HCT116 (cell line): Measurements from ENCODE around the gene CNTN5. TPM values are rescaled to one million over a fixed set of nuclear protein-coding genes. Genes with fewer than 3 reads are reported as not detected.

Source experiments
- ATAC-seq: fragments of 200-7000 bp; cut with Tn5 transposase; 2 replicates; pipeline ENCODE4 v1.9.1; 2020; ENCODE audit warnings: mild to moderate bottlenecking, moderate library complexity
- BruUV-seq: library from RNA; stranded (reverse); fragments of 400-500 nt; replicated peaks from 2 replicates; lab custom pipeline; 2021; lab: Mats Ljungman, UMichigan
- CTCF ChIA-PET: fragments of 300-600 bp; sonication (Branson Sonifier 250); formaldehyde crosslinking; loops from one replicate; lab custom pipeline; 2021; ENCODE audit warnings: antibody characterized with exemption; lab: Charles Lee
- POLR2A ChIA-PET: fragments of 300-600, 350-600 bp; sonication (Branson Sonifier 250); formaldehyde crosslinking; loops from one replicate; lab custom pipeline; 2021; ENCODE audit warnings: antibody characterized with exemption; lab: Charles Lee
- RAD21 ChIA-PET, 2 experiments: fragments of 300-600 bp; sonication (Branson Sonifier 250); formaldehyde crosslinking; loops; one replicate each; lab custom pipeline; 2023; ENCODE audit warnings: low total read pairs in 2 of 2; ENCODE audit not compliant: uncharacterized antibody in 2 of 2, unreplicated experiment in 2 of 2, low non-redundant PET in 1 of 2; lab: Charles Lee
- DNase-seq: peaks from one replicate; pipeline ENCODE4 v3.0.0-alpha.2; 2010; ENCODE audit warnings: low read depth, low spot score
- H2AFZ ChIP-seq: fragments of 200-600 bp; shearing (Covaris generic), sonication (generic); 2 replicates; pipeline ENCODE4 v1.6.1; 2017; ENCODE audit warnings: low read depth, mixed run types, mixed read lengths, antibody characterized with exemption, low read length; ENCODE audit not compliant: poor library complexity, severe bottlenecking
- H3K27ac ChIP-seq: 2 replicates; pipeline ENCODE4 v1.5.1; 2012; ENCODE audit warnings: low read depth, low read length
- H3K27me3 ChIP-seq: fragments of 200-600 bp; sonication (generic); 2 replicates; pipeline ENCODE4 v1.6.1; 2016; ENCODE audit warnings: mixed run types, low read length, mixed read lengths; ENCODE audit not compliant: insufficient read depth
- H3K36me3 ChIP-seq, 2 experiments: fragments of 200-500 bp in 1 of 2; fragments of 200-600 bp in 1 of 2; sonication (Bioruptor generic) in 1 of 2; sonication (generic) in 1 of 2; 2 replicates each; pipeline versions ENCODE4 v1.5.1 to v1.6.1; 2014 to 2016; ENCODE audit warnings: low read length in 2 of 2, inconsistent platforms in 1 of 2, mixed read lengths in 1 of 2, mixed run types in 1 of 2; ENCODE audit not compliant: insufficient read depth in 2 of 2, control insufficient read depth in 1 of 2
- H3K4me1 ChIP-seq, 2 experiments: fragments of 200-600 bp in 1 of 2; sonication (generic) in 1 of 2; 2 replicates each; pipeline versions ENCODE4 v1.5.1 to v1.6.1; 2012 to 2017; ENCODE audit warnings: low read length in 2 of 2, inconsistent platforms in 1 of 2, mild to moderate bottlenecking in 1 of 2, mixed read lengths in 1 of 2, mixed run types in 1 of 2, moderate library complexity in 1 of 2; ENCODE audit not compliant: insufficient read depth in 2 of 2, control insufficient read depth in 1 of 2
- H3K4me2 ChIP-seq: fragments of 200-600 bp; sonication (generic); 2 replicates; pipeline ENCODE4 v1.6.1; 2017; ENCODE audit warnings: mixed run types, low read length, mixed read lengths
- H3K4me3 ChIP-seq, 2 experiments: fragments of 200-600 bp in 1 of 2; sonication (generic) in 1 of 2; replicated peaks in 1 of 2; 2 replicates each; pipeline ENCODE4 v1.5.1; 2011 to 2016; ENCODE audit warnings: low read length in 2 of 2, control low read depth in 1 of 2, low read depth in 1 of 2, mild to moderate bottlenecking in 1 of 2, mixed read lengths in 1 of 2, mixed run types in 1 of 2
- H3K79me2 ChIP-seq: fragments of 200-600 bp; sonication (generic); 2 replicates; pipeline ENCODE4 v1.6.1; 2017; ENCODE audit warnings: mild to moderate bottlenecking, mixed run types, low read length, moderate library complexity, mixed read lengths; ENCODE audit not compliant: insufficient read depth
- H3K9ac ChIP-seq: fragments of 200-600 bp; sonication (generic); 2 replicates; pipeline ENCODE4 v1.6.1; 2016; ENCODE audit warnings: low read length, mixed read lengths
- H3K9me2 ChIP-seq: fragments of 200-600 bp; sonication (generic), shearing (Covaris generic); 2 replicates; pipeline ENCODE4 v1.6.1; 2017; ENCODE audit warnings: mixed run types, mild to moderate bottlenecking, moderate library complexity; ENCODE audit not compliant: insufficient read depth
- H3K9me3 ChIP-seq, 2 experiments: fragments of 200-500 bp in 1 of 2; fragments of 200-600 bp in 1 of 2; sonication (Bioruptor generic) in 1 of 2; sonication (generic) in 1 of 2; 2 replicates each; pipeline ENCODE4 v1.6.1; 2014 to 2017; ENCODE audit warnings: low read length in 2 of 2, mixed read lengths in 2 of 2, inconsistent platforms in 1 of 2, low read depth in 1 of 2, mild to moderate bottlenecking in 1 of 2, mixed run types in 1 of 2, moderate library complexity in 1 of 2; ENCODE audit not compliant: control insufficient read depth in 1 of 2, insufficient read depth in 1 of 2
- H4K20me1 ChIP-seq: fragments of 200-600 bp; sonication (generic), shearing (Covaris generic); 2 replicates; pipeline ENCODE4 v1.6.1; 2017; ENCODE audit warnings: mixed run types, mild to moderate bottlenecking, moderate library complexity; ENCODE audit not compliant: insufficient read depth
- EGR1 ChIP-seq: IDR thresholded peaks from 2 replicates; pipeline ENCODE4 v1.6.1; 2012; ENCODE audit warnings: low read depth
- SIN3A ChIP-seq: IDR thresholded peaks from 2 replicates; pipeline ENCODE4 v1.6.1; 2012; ENCODE audit warnings: low read depth
- SP1 ChIP-seq: IDR thresholded peaks from 2 replicates; pipeline ENCODE4 v1.6.1; 2012; ENCODE audit warnings: low read depth
- SRF ChIP-seq: IDR thresholded peaks from 2 replicates; pipeline ENCODE4 v1.6.1; 2012; ENCODE audit warnings: low read depth
- TCF7L2 ChIP-seq: IDR thresholded peaks from 2 replicates; pipeline ENCODE4 v1.7.0; 2011; ENCODE audit warnings: borderline replicate concordance, inconsistent platforms; ENCODE audit not compliant: insufficient read depth, insufficient read length; ENCODE audit errors: extremely low read depth
- ZNF274 ChIP-seq: fragments of 200-500 bp; sonication (Bioruptor generic); IDR thresholded peaks from 2 replicates; pipeline ENCODE4 v1.6.1; 2014; ENCODE audit warnings: mild to moderate bottlenecking, low read depth, low read length, inconsistent platforms
- intact Hi-C: fragments of 100-400 bp; cut with micrococcal nuclease; formaldehyde crosslinking; loops from 2 replicates; pipeline ENCODE4 v1.10.0; 2022
- total RNA-seq: library from RNA; stranded (reverse); gene quantifications from one replicate; pipeline ENCODE4 v1.2.1, GENCODE V29; 2021; ENCODE audit not compliant: unreplicated experiment
- TF ChIP-seq, protein P1 (sequence below): IDR thresholded peaks from 2 replicates; pipeline ENCODE4 v1.6.1; 2012
- TF ChIP-seq, protein P2 (sequence below), 3 experiments: fragments of 200-600 bp in 1 of 3; sonication (generic) in 1 of 3; IDR thresholded peaks in 2 of 3; conservative IDR thresholded peaks in 1 of 3; 2 replicates each; pipeline ENCODE4 v1.5.1; 2012 to 2017; ENCODE audit warnings: low read depth in 2 of 3, low read length in 2 of 3, antibody characterized with exemption in 1 of 3, borderline replicate concordance in 1 of 3, control low read depth in 1 of 3, mild to moderate bottlenecking in 1 of 3, mixed read lengths in 1 of 3, mixed run types in 1 of 3, moderate library complexity in 1 of 3; ENCODE audit not compliant: insufficient read depth in 1 of 3
- TF ChIP-seq, protein P3 (sequence below): IDR thresholded peaks from 2 replicates; pipeline ENCODE4 v1.6.1; 2012
- TF ChIP-seq, protein P4 (sequence below): IDR thresholded peaks from 2 replicates; pipeline ENCODE4 v1.6.1; 2011; ENCODE audit warnings: mild to moderate bottlenecking, low read length, moderate library complexity; ENCODE audit not compliant: insufficient replicate concordance; ENCODE audit errors: extremely low read depth

The CNTN5 gene
- total RNA-seq, 1 experiment from 2014 or later: not detected

DNA sequence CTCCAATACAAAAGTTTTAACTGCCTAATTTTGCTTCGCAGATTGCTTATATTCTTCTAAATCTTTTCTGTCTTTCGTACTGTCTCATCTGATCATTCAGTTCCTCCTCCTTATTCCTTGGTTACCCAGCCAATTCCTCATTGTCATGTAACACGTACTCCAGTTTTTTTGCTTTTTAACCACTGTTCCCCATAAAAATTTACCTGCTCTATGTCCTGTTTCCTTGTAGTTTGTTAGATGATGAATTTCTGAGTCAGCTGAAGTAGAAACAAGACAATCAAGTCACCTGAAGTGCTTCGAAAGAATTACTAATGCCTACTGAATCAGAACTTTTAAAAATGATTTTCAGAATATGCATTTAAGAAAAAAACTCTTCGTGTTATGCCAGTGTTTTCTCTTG is 150.6 kb downstream of the CNTN5 start:
- no peak overlapping the region for H2AFZ ChIP-seq
- intact Hi-C loops: no loop called here
- H3K4me1 ChIP-seq: no peaks in the 10 kb centered on the region
- H3K4me2 ChIP-seq: no peak overlapping the region
- ChIA-PET CTCF (no interaction called here), POLR2A (no interaction called here), RAD21 (no interaction called here)
- no peaks in the 10 kb centered on the region for H3K27me3 ChIP-seq
- no peaks in the 10 kb centered on the region for H3K9me2 ChIP-seq
- TF ChIP-seq, protein P1, sequence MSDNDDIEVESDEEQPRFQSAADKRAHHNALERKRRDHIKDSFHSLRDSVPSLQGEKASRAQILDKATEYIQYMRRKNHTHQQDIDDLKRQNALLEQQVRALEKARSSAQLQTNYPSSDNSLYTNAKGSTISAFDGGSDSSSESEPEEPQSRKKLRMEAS: no peak
- no peak for TF ChIP-seq TCF7L2
- TF ChIP-seq SP1: no peak
- H3K9ac ChIP-seq: no peak overlapping the region
- DNase-seq (no peak), ATAC-seq (no peak)
- no peak overlapping the region for H3K27ac ChIP-seq
- BruUV-seq: no TSS peak
- no peaks in the 10 kb centered on the region for H4K20me1 ChIP-seq
- no peak overlapping the region for H3K4me3 ChIP-seq
- no peaks in the 10 kb centered on the region for H3K36me3 ChIP-seq
- peaks cover under 1 to 5% of the 10 kb centered on the region in 2 experiments; a peak in 2 of 4 replicates for H3K9me3 ChIP-seq
- no peaks in the 10 kb centered on the region for H3K79me2 ChIP-seq

DNA sequence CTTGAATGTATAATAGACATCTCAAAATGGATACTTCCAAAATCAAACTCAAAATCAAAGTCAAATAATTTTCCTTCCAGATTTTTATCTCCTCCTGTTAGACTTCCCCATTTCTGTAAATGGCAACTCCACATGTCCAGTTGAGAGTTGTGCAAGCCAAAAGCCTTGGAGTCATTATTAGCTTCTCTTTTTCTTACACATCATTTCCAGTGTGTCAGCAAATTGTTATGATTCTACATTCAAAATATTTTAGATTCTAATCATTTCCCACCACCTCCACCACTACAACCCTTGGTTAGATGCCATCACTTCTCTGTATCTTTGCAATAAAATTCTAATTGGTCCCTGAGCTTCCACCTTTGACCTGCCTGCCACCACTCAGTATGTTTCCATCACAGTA is 155.7 kb downstream of the CNTN5 start:
- Histone ChIP-seq H2AFZ (no peak overlapping the region), H4K20me1 (no peaks in the 10 kb centered on the region), H3K4me1 (no peaks in the 10 kb centered on the region), H3K9ac (no peak overlapping the region), H3K9me3 (peaks cover 5 to 11% of the 10 kb centered on the region in 2 experiments; a peak in 2 of 4 replicates), H3K4me3 (no peak overlapping the region), H3K27ac (no peak overlapping the region), H3K36me3 (no peaks in the 10 kb centered on the region), H3K27me3 (no peaks in the 10 kb centered on the region), H3K4me2 (no peak overlapping the region), H3K79me2 (no peaks in the 10 kb centered on the region), H3K9me2 (no peaks in the 10 kb centered on the region)
- CTCF ChIA-PET: no interaction called here
- POLR2A ChIA-PET: no interaction called here
- ATAC-seq (no peak), DNase-seq (no peak)
- BruUV-seq: no TSS peak
- RAD21 ChIA-PET: no interaction called here
- intact Hi-C loops: no loop called here
- TF ChIP-seq SIN3A (no peak), EGR1 (no peak), SRF (no peak), ZNF274 (no peak), TCF7L2 (no peak), SP1 (no peak)
- TF ChIP-seq, protein P1: no peak
- TF ChIP-seq, protein P2, sequence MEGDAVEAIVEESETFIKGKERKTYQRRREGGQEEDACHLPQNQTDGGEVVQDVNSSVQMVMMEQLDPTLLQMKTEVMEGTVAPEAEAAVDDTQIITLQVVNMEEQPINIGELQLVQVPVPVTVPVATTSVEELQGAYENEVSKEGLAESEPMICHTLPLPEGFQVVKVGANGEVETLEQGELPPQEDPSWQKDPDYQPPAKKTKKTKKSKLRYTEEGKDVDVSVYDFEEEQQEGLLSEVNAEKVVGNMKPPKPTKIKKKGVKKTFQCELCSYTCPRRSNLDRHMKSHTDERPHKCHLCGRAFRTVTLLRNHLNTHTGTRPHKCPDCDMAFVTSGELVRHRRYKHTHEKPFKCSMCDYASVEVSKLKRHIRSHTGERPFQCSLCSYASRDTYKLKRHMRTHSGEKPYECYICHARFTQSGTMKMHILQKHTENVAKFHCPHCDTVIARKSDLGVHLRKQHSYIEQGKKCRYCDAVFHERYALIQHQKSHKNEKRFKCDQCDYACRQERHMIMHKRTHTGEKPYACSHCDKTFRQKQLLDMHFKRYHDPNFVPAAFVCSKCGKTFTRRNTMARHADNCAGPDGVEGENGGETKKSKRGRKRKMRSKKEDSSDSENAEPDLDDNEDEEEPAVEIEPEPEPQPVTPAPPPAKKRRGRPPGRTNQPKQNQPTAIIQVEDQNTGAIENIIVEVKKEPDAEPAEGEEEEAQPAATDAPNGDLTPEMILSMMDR (IDR thresholded peaks at IDR 0.05 in 2 of 3, conservative IDR thresholded peaks at IDR 0.05 in 1 of 3; ENCODE audit: borderline replicate concordance in 1 of 3, insufficient read depth in 1 of 3, low read depth in 2 of 3, low read length in 2 of 3): no peak
- TF ChIP-seq, protein P3, sequence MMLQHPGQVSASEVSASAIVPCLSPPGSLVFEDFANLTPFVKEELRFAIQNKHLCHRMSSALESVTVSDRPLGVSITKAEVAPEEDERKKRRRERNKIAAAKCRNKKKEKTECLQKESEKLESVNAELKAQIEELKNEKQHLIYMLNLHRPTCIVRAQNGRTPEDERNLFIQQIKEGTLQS: no peak
- TF ChIP-seq, protein P4, sequence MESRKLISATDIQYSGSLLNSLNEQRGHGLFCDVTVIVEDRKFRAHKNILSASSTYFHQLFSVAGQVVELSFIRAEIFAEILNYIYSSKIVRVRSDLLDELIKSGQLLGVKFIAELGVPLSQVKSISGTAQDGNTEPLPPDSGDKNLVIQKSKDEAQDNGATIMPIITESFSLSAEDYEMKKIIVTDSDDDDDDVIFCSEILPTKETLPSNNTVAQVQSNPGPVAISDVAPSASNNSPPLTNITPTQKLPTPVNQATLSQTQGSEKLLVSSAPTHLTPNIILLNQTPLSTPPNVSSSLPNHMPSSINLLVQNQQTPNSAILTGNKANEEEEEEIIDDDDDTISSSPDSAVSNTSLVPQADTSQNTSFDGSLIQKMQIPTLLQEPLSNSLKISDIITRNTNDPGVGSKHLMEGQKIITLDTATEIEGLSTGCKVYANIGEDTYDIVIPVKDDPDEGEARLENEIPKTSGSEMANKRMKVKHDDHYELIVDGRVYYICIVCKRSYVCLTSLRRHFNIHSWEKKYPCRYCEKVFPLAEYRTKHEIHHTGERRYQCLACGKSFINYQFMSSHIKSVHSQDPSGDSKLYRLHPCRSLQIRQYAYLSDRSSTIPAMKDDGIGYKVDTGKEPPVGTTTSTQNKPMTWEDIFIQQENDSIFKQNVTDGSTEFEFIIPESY: no peak
